ENCODE results near the gene GBE1.
"Not testable (repeated sequence)": the region's sequence is repeated elsewhere in the genome, so short reads cannot be mapped to it uniquely, and the experiment has no call there.

The GBE1 gene

GRCh38 chr3:81765400-81765799 is 4.0 kb upstream of the GBE1 start:
- H3K4me3 ChIP-seq (replicated peaks; ENCODE audit: low read depth, low read length), result no peak overlapping the region
- DNase-seq (ENCODE audit: low read depth), result no peak
- TF ChIP-seq CTCF (IDR thresholded peaks at IDR 0.05; ENCODE audit: low read length, missing control alignments), result no peak

- TF ChIP-seq CTCF (IDR thresholded peaks at IDR 0.05; ENCODE audit: low read length, missing control alignments), result no peak
- H3K4me3 ChIP-seq (replicated peaks; ENCODE audit: low read depth, low read length), result no peak overlapping the region
- peak; percentile 67 for DNase-seq (ENCODE audit: low read depth)
Observed at GRCh38 chr3:81764665-81765064, 3.2 kb upstream of the GBE1 start.

GRCh38 chr3:81764002-81764401 is 2.6 kb upstream of the GBE1 start:
- DNase-seq (ENCODE audit: low read depth), result no peak
- no peak for TF ChIP-seq CTCF (IDR thresholded peaks at IDR 0.05; ENCODE audit: low read length, missing control alignments)
- H3K4me3 ChIP-seq (replicated peaks; ENCODE audit: low read depth, low read length), result no peak overlapping the region

GRCh38 chr3:81763001-81763400 is 1.6 kb upstream of the GBE1 start:
- no peak overlapping the region for H3K4me3 ChIP-seq (replicated peaks; ENCODE audit: low read depth, low read length)
- no peak for TF ChIP-seq CTCF (IDR thresholded peaks at IDR 0.05; ENCODE audit: low read length, missing control alignments)
- DNase-seq (ENCODE audit: low read depth), result no peak

GRCh38 chr3:81761904-81762580 is 597 bp upstream of the GBE1 start:
- TF ChIP-seq CTCF (IDR thresholded peaks at IDR 0.05; ENCODE audit: low read length, missing control alignments), result no peak
- peak; percentile 33 for DNase-seq (ENCODE audit: low read depth)
- peak overlapping the region; percentile 66 for H3K4me3 ChIP-seq (replicated peaks; ENCODE audit: low read depth, low read length)

- peak overlapping the region; percentile 66 for H3K4me3 ChIP-seq (replicated peaks; ENCODE audit: low read depth, low read length)
- TF ChIP-seq CTCF (IDR thresholded peaks at IDR 0.05; ENCODE audit: low read length, missing control alignments), result no peak
- no peak for DNase-seq (ENCODE audit: low read depth)
Observed at GRCh38 chr3:81760215-81760614, 1.2 kb downstream of the GBE1 start.

GRCh38 chr3:81758771-81759170 is 2.7 kb downstream of the GBE1 start:
- peak overlapping the region; percentile 66 for H3K4me3 ChIP-seq (replicated peaks; ENCODE audit: low read depth, low read length)
- not testable (repeated sequence) for DNase-seq (ENCODE audit: low read depth)

Data from fibroblast of pulmonary artery (primary cell).